OCI-LY7 (cell line): Measurements from ENCODE around the gene CHADL. TPM values are rescaled to one million over a fixed set of nuclear protein-coding genes. Genes with fewer than 3 reads are reported as not detected.

Experiments
- BruUV-seq: library from RNA; stranded (reverse); fragments of 400-500 nt; replicated peaks from 2 replicates; lab custom pipeline; 2021; lab: Mats Ljungman, UMichigan
- CTCF ChIA-PET: fragments of 300-600 bp; sonication (Branson Sonifier 250); formaldehyde crosslinking; loops from one replicate; lab custom pipeline; 2022; ENCODE audit warnings: antibody characterized with exemption; ENCODE audit not compliant: unreplicated experiment; lab: Charles Lee
- POLR2A ChIA-PET: fragments of 300-600 bp; sonication (Branson Sonifier 250); formaldehyde crosslinking; loops from one replicate; lab custom pipeline; 2022; ENCODE audit warnings: antibody characterized with exemption; lab: Charles Lee
- DNase-seq: peaks from one replicate; pipeline ENCODE4 v3.0.0-alpha.2; 2015; ENCODE audit warnings: low spot score
- H2AFZ ChIP-seq: fragments of 200-600 bp; sonication (generic), shearing (Covaris generic); 2 replicates; pipeline ENCODE4 v1.6.1; 2014; ENCODE audit warnings: mild to moderate bottlenecking, antibody characterized with exemption, low read length, moderate library complexity
- H3K27ac ChIP-seq: fragments of 200-600 bp; sonication (generic); 2 replicates; pipeline ENCODE4 v1.5.1; 2014; ENCODE audit warnings: mixed run types, low read depth, mild to moderate bottlenecking, moderate library complexity, low read length, inconsistent platforms; ENCODE audit not compliant: poor library complexity, severe bottlenecking
- H3K36me3 ChIP-seq: fragments of 200-600 bp; sonication (generic); 2 replicates; pipeline ENCODE4 v1.6.1; 2014; ENCODE audit warnings: mild to moderate bottlenecking, antibody characterized with exemption, low read length, moderate library complexity, mixed read lengths; ENCODE audit not compliant: insufficient read depth
- H3K4me1 ChIP-seq: fragments of 200-600 bp; sonication (generic); 2 replicates; pipeline ENCODE4 v1.5.1; 2014; ENCODE audit warnings: mild to moderate bottlenecking, low read length; ENCODE audit not compliant: insufficient read depth, poor library complexity, severe bottlenecking
- H3K4me2 ChIP-seq: fragments of 200-600 bp; sonication (generic); 2 replicates; pipeline ENCODE4 v1.6.1; 2014; ENCODE audit warnings: mild to moderate bottlenecking, low read length
- H3K4me3 ChIP-seq: fragments of 200-600 bp; sonication (generic); 2 replicates; pipeline ENCODE4 v1.5.1; 2014; ENCODE audit warnings: mild to moderate bottlenecking, low read depth, low read length; ENCODE audit not compliant: poor library complexity, severe bottlenecking
- H3K79me2 ChIP-seq: fragments of 200-600 bp; sonication (generic); 2 replicates; pipeline ENCODE4 v1.6.1; 2016; ENCODE audit warnings: low read depth, mild to moderate bottlenecking, low read length, moderate library complexity, mixed read lengths; ENCODE audit not compliant: insufficient read depth
- H3K9me2 ChIP-seq: fragments of 200-600 bp; sonication (generic); 2 replicates; pipeline ENCODE4 v1.6.1; 2016; ENCODE audit warnings: mild to moderate bottlenecking, low read length, mixed read lengths; ENCODE audit not compliant: insufficient read depth
- H3K9me3 ChIP-seq: fragments of 200-600 bp; sonication (generic); 2 replicates; pipeline ENCODE4 v1.6.1; 2014; ENCODE audit warnings: mild to moderate bottlenecking, mixed run types, low read length, mixed read lengths
- H4K20me1 ChIP-seq: fragments of 200-600 bp; sonication (generic); 2 replicates; pipeline ENCODE4 v1.6.1; 2014; ENCODE audit warnings: mild to moderate bottlenecking, antibody characterized with exemption, low read length, moderate library complexity, mixed read lengths; ENCODE audit not compliant: insufficient read depth
- CTCF ChIP-seq: fragments of 200-600 bp; sonication (generic); conservative IDR thresholded peaks from 2 replicates; pipeline ENCODE4 v1.5.1; 2014; ENCODE audit warnings: mild to moderate bottlenecking, antibody characterized with exemption, low read length, moderate library complexity, mixed read lengths
- EZH2phosphoT487 ChIP-seq: fragments of 200-600 bp; sonication (generic); IDR thresholded peaks from 2 replicates; pipeline ENCODE4 v1.6.1; 2018; ENCODE audit warnings: low read depth, borderline replicate concordance, mild to moderate bottlenecking, mixed run types, antibody characterized with exemption, low read length, moderate library complexity, mixed read lengths
- intact Hi-C: fragments of 100-400 bp; cut with micrococcal nuclease; formaldehyde crosslinking; loops from one replicate; pipeline ENCODE4 v1.10.0; 2022; ENCODE audit not compliant: unreplicated experiment
- total RNA-seq, 2 experiments: library from RNA; depleted of rRNA in 1 of 2; stranded (reverse); fragments of >200 nt in 1 of 2; shearing (Covaris generic) in 1 of 2; gene quantifications; 2 replicates each; pipeline ENCODE4 v1.2.3, GENCODE V29; 2014 to 2022

CHADL gene
- total RNA-seq, 2 experiments from 2014 or later, result 0.42 to 0.60 TPM

- intact Hi-C loops, result loop anchor here (1.0 kb wide), 1 partner anchor 315 kb away; no protein-coding TSS in a partner anchor
These were observed 3.6 kb downstream of the CHADL start for GRCh38 chr22:41237036-41237706.

GRCh38 chr22:41234815-41235695 lies 5.7 kb downstream of the CHADL start:
- Histone ChIP-seq H3K4me2 (no peak overlapping the region), H2AFZ (no peak overlapping the region), H3K4me1 (peaks cover 9% of the 10 kb centered on the region), H4K20me1 (no peaks in the 10 kb centered on the region), H3K79me2 (no peaks in the 10 kb centered on the region), H3K36me3 (no peaks in the 10 kb centered on the region; the same call in 1 of the 2 replicates), H3K9me2 (no peaks in the 10 kb centered on the region), H3K27ac (no peak overlapping the region), H3K9me3 (no peaks in the 10 kb centered on the region), H3K4me3 (no peak overlapping the region)
- POLR2A ChIA-PET, result no interaction called here
- CTCF ChIA-PET, result no interaction called here
- no TSS peak for BruUV-seq
- TF ChIP-seq CTCF (no peak), EZH2phosphoT487 (no peak)
- DNase-seq, result no peak
- intact Hi-C loops, result no loop called here

More at GRCh38 chr22:41237036-41237706, 3.6 kb downstream of the CHADL start:
- ChIA-PET POLR2A (interaction anchor here (0.5 to 1.1 kb wide), 3 partner anchors 49 to 328 kb away, joined by 3 read pairs; partner anchors contain the start of gene RANGAP1), CTCF (interaction anchor here (0.6 to 2.0 kb wide), 5 partner anchors 45 to 430 kb away, joined by 3 to 10 read pairs (median 3); no protein-coding TSS in a partner anchor)
- Histone ChIP-seq H3K36me3 (no peaks in the 10 kb centered on the region), H3K9me2 (no peaks in the 10 kb centered on the region), H3K4me2 (peak overlapping the region; percentile 43; the same call in 1 of the 2 replicates), H2AFZ (peak overlapping the region; percentile 10; the same call in 1 of the 2 replicates), H3K4me1 (peaks cover 9% of the 10 kb centered on the region), H3K79me2 (no peaks in the 10 kb centered on the region), H3K4me3 (no peak overlapping the region), H3K27ac (no peak overlapping the region), H3K9me3 (no peaks in the 10 kb centered on the region), H4K20me1 (no peaks in the 10 kb centered on the region)
- TF ChIP-seq CTCF, result no peak
- no peak for TF ChIP-seq EZH2phosphoT487
- no TSS peak for BruUV-seq
- DNase-seq, result no peak
